Left lung (tissue), 10 donors: ENCODE data around the gene SCTR. TPM values are rescaled to one million over a fixed set of nuclear protein-coding genes. Genes with fewer than 3 reads are reported as not detected.

Experiments used
- ATAC-seq: fragments of 200-7000 bp; cut with Tn5 transposase; one replicate; pipeline ENCODE4 v1.9.1; 2020; ENCODE audit warnings: moderate library complexity
- DNase-seq, 4 donors: peaks; one replicate each; pipeline ENCODE4 v3.0.0-alpha.2; 2013 to 2020
- H3K27ac ChIP-seq, 2 donors: fragments of 200-600 bp; sonication (generic) in 1 of 2; one replicate each; pipeline versions ENCODE4 v1.5.0 to v1.8.0; 2020 to 2021
- H3K27me3 ChIP-seq, 2 donors: fragments of 200-600 bp; sonication (generic) in 1 of 2; one replicate each; pipeline versions ENCODE4 v1.5.0 to v1.8.0; 2020 to 2021
- H3K36me3 ChIP-seq, 2 donors: fragments of 200-600 bp; sonication (generic) in 1 of 2; one replicate each; pipeline versions ENCODE4 v1.5.0 to v1.8.0; 2020 to 2021
- H3K4me1 ChIP-seq, 2 donors: fragments of 200-600 bp; one replicate each; pipeline ENCODE4 v1.8.0; 2021
- H3K4me3 ChIP-seq, 2 donors: fragments of 200-600 bp; sonication (generic) in 1 of 2; one replicate each; pipeline versions ENCODE4 v1.5.0 to v1.8.0; 2020 to 2021; ENCODE audit warnings: mild to moderate bottlenecking in 1 of 2
- H3K9me3 ChIP-seq, 2 donors: fragments of 200-600 bp; sonication (generic) in 1 of 2; one replicate each; pipeline versions ENCODE4 v1.5.0 to v1.8.0; 2020 to 2021
- CTCF ChIP-seq, 2 donors: fragments of 200-600 bp; sonication (generic) in 1 of 2; IDR thresholded peaks; one replicate each; pipeline versions ENCODE4 v1.5.0 to v1.8.0; 2021; ENCODE audit warnings: antibody characterized with exemption in 2 of 2
- intact Hi-C, 2 donors: fragments of 100-400 bp; cut with DNase I; formaldehyde crosslinking; loops; one replicate each; pipeline versions ENCODE4 v1.11.2 to v1.14.2; 2022
- polyA plus RNA-seq, 6 donors: library from polyadenylated mRNA; unstranded; fragments of 120-200 nt; gene quantifications; one replicate each; pipeline ENCODE4 v1.2.1, GENCODE V29; 2013; ENCODE audit not compliant: insufficient read length in 6 of 6
- total RNA-seq, 2 donors: library from RNA; stranded (reverse); fragmentation: NEBNext Ultra II Directional; extraction: Animal tissue kit (Norgen Biotek cat#: 25700); gene quantifications; one replicate each; pipeline ENCODE4 v1.2.1, GENCODE V29; 2021
- donor health status: DM: no; HTN: yes; CAD: no.
- donor health status: DM: no; HTN: no; CAD: no.

SCTR gene
- total and polyA plus RNA-seq, 8 donors, result 2.2 to 13.7 (median 8.0) TPM

GRCh38 chr2:119513832-119514231, 10.5 kb downstream of the SCTR start:
- intact Hi-C loops, result no loop called here
- Histone ChIP-seq H3K9me3 (no peaks in the 10 kb centered on the region), H3K4me1 (no peaks in the 10 kb centered on the region), H3K27ac (no peak overlapping the region), H3K27me3 (no peaks in the 10 kb centered on the region), H3K36me3 (no peaks in the 10 kb centered on the region), H3K4me3 (no peak overlapping the region)
- no peak for TF ChIP-seq CTCF (IDR thresholded peaks at IDR 0.05)
- ATAC-seq, result no peak
- no peak for DNase-seq

DNA sequence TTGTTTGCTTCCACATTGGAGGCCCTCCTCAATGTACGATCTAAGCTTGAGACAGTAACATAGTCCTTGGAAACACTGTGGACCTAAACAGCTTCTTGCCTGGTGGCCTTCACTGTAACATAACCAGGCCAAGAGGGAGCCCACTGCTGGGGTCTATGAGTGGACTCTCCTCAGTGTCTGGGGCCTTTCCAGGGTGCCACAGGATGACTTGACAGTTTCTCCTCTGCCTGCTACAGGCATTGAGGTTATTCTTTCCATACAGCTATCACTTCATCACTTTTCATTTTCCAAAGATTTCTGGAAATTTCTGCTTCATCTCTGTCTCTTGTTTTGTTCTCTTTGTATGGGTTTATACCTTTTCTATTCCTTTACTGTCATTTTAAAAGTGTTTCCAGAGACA, 11.3 kb downstream of the SCTR start:
- Histone ChIP-seq H3K27me3 (no peaks in the 10 kb centered on the region), H3K4me1 (no peaks in the 10 kb centered on the region), H3K9me3 (no peaks in the 10 kb centered on the region), H3K36me3 (no peaks in the 10 kb centered on the region), H3K4me3 (no peak overlapping the region), H3K27ac (no peak overlapping the region)
- TF ChIP-seq CTCF (IDR thresholded peaks at IDR 0.05), result no peak
- ATAC-seq, result no peak
- intact Hi-C loops, result no loop called here
- no peak for DNase-seq

- no peak overlapping the region for H3K4me3 ChIP-seq
- H3K9me3 ChIP-seq, result no peaks in the 10 kb centered on the region
- H3K27me3 ChIP-seq, result no peaks in the 10 kb centered on the region
- TF ChIP-seq CTCF (IDR thresholded peaks at IDR 0.05), result no peak
- H3K36me3 ChIP-seq, result no peaks in the 10 kb centered on the region
- H3K4me1 ChIP-seq, result no peaks in the 10 kb centered on the region
- intact Hi-C loops, result no loop called here
- DNase-seq (no peak), ATAC-seq (no peak)
- no peak overlapping the region for H3K27ac ChIP-seq
Measured at GRCh38 chr2:119511989-119512388, 12.3 kb downstream of the SCTR start.

GRCh38 chr2:119508756-119509155, 15.5 kb downstream of the SCTR start:
- no peak for TF ChIP-seq CTCF (IDR thresholded peaks at IDR 0.05)
- H3K36me3 ChIP-seq, result no peaks in the 10 kb centered on the region
- DNase-seq (no peak), ATAC-seq (no peak)
- H3K9me3 ChIP-seq, result peaks cover 0 to 4% of the 10 kb centered on the region in 2 donors
- no peak overlapping the region for H3K27ac ChIP-seq
- no peaks in the 10 kb centered on the region for H3K4me1 ChIP-seq
- H3K27me3 ChIP-seq, result no peaks in the 10 kb centered on the region
- no peak overlapping the region for H3K4me3 ChIP-seq
- intact Hi-C loops, result no loop called here

- peaks cover 0 to 17% of the 10 kb centered on the region in 2 donors for H3K9me3 ChIP-seq
- peaks cover 0 to 7% of the 10 kb centered on the region in 2 donors for H3K4me1 ChIP-seq
- no peak for DNase-seq
- H3K27ac ChIP-seq, result no peak overlapping the region
- no peak for ATAC-seq
- no peaks in the 10 kb centered on the region for H3K27me3 ChIP-seq
- no peak for TF ChIP-seq CTCF (IDR thresholded peaks at IDR 0.05)
- H3K4me3 ChIP-seq, result no peak overlapping the region
- no peaks in the 10 kb centered on the region for H3K36me3 ChIP-seq
- intact Hi-C loops, result no loop called here
Measured at GRCh38 chr2:119496682-119497081, 27.6 kb downstream of the SCTR start.
